NCI-H1092 (cell line): ENCODE data around the gene INS.

Source experiments
- DNase-seq: peaks from one replicate; lab custom pipeline; 2025; lab: John Stamatoyannopoulos, UW

INS gene

DNA sequence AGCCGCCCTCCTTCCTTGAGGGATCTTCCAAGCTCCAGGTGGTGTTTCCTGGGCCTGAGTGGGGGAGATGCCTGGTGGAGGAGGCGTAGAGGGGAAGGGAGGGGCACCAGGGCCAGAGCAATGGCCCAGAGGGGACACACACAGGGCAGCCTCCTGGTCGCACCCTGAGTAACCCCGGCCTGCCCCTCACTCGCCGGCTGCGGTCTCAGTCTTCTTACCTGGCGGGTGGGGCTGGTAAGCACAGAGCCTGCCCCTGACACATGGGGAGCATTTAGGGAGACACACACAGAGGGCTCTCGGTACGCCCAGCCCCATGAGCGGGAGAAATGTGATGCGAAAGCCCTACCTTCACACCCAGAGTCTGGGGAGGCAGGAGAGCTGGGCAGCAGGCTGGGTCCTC lies 45.7 kb downstream of the INS start:
- DNase-seq: no peak

DNA sequence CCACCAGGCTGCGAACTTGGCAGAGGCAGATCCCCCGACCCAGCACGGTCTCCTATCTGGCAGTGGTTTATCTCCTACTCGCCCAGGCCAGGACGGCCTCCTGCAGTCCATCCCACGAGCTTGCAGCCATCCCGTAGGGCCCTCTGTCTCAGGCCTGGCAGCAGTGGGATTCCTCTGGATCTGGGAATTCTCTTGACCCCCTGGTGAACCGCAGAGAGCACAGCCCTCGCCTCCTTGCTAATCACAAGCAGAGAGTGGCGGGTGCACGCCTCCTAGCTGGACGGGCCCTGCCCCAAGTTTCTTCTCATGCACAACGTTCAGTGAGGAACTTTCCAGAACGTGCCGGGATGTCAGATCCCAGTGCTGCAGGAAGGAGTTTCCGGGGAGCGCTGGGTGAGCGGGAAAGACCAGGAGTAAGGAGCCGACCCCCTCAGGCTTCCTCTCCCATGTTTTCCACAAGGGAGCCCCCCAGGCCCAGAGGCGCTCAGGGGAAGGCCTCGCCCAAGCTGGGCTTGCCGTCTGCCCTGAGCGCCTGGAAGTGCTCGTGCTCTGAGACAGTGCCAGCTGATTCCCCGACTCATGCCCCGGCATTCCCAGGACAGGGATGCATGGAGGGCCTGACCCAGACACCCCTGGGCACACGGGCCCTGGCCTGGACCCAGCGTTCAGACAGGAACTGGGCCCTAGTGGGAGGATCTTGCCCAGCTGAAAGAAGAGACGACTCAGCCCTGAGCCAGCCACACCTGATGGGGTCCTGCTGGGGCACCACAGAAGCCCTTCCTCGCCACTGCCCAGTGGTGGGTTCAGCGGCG lies 46.4 kb downstream of the INS start:
- DNase-seq: no peak

- no peak for DNase-seq
Observed at GRCh38 chr11:2113776-2114175, 47.2 kb downstream of the INS start.

DNA sequence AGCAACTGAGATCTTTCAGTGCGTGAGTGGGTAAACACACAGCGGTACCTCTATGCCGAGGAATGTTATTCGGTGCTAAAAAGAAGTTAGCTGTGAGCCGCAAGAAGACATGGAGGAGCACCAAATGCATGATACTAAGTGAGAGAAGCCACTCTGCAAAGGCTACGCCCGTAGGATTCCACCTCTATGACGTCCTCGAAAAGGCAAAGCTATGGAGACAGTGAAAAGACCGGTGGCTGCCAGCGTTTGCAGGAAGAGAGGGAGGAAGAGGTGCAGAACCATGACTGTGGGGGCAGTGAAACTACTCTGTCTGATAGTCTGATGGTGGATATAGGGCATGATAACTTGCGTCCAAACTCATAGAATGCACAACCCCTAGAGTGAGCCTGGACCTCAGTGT lies 50.5 kb downstream of the INS start:
- DNase-seq: no peak
